ENCODE measurements around the gene KRTAP17-1.
"Not testable (repeated sequence)": the region's sequence is repeated elsewhere in the genome, so short reads cannot be mapped to it uniquely, and the experiment has no call there.

KRTAP17-1 gene

GRCh38 chr17:41301916-41302901 lies 13.3 kb downstream of the KRTAP17-1 start, which contains the start of gene KRTAP29-1:
Gene KRTAP29-1, minus strand, starts transcription at chr17:41302851. Its CDS starts 0 bp downstream, at chr17:41302851.
- no peak within 1 kb of the TSS for H3K9ac ChIP-seq (ENCODE audit: low read depth, low read length)
- H3K9me3 ChIP-seq (ENCODE audit: control insufficient read depth, insufficient read depth, low read length): no peaks in the 10 kb centered on the region
- H3K4me1 ChIP-seq (ENCODE audit: insufficient read depth, low read length): no peaks in the 10 kb centered on the region
- no peaks in the 10 kb centered on the region for H3K36me3 ChIP-seq (ENCODE audit: insufficient read depth, low read length)

DNA sequence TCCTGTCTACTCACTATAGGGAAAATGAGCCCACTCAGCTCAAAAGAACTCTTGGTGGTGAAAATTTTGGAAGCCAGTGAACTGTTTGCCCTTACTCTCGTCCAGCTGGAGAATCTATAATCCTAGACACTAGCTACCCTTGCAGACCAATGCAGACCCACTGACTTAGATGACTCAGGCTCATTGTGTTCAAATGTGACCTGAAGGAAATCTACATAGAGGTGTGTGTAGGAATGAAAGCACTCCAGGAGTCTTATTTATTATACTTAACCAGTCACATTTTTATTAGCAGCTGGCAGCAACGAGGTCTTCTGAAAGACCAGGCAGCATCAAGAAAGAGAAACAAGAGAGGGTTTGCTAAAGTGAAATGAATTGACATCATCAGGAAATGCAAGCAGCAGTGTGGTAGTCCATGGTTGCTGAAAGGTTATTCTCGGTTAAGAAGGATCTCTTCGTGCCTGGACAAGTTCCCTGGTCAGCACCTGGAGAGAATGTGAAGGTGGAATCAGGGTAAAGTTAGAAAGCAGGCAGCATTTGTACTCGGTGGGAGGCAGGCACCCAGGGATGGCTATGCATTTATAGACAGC lies 14.2 kb downstream of the KRTAP17-1 start:
- no peaks in the 10 kb centered on the region for H3K9me3 ChIP-seq (ENCODE audit: control insufficient read depth, insufficient read depth, low read length)

DNA sequence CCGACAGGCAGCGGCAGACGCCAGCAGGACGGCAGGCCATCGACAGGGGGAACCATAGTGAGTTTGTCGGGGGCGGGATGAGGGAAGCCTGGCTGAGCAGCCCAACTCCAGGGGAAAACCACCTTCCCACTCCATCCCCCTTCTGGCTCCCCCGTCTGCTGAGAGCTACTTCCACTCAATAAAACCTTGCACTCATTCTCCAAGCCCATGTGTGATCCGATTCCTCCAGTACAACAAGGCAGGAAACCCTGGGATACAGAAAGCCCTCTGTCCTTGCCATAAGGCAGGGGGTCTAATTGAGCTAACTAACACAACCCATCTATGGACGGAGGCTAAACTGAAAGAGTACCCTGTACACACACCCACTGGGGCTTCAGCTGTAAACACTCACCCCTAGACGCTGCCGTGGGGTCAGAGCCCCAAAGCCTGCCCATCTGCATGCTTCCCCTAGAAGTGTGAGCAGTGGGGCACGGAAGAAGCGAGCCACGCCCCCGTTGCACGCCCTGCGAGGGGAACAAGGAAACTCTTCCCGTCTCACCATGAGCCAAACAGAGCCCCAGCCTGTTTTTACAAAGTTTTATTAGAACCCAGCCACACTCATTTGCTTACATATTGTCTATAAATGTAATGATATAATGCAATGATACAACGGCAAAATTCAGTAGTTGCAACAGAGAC lies 16.9 kb downstream of the KRTAP17-1 start:
- H3K9ac ChIP-seq (ENCODE audit: low read depth, low read length): no peak overlapping the region
- no peaks in the 10 kb centered on the region for H3K36me3 ChIP-seq (ENCODE audit: insufficient read depth, low read length)
- H3K4me1 ChIP-seq (ENCODE audit: insufficient read depth, low read length): no peaks in the 10 kb centered on the region
- H3K9me3 ChIP-seq (ENCODE audit: control insufficient read depth, insufficient read depth, low read length): peaks cover 4% of the 10 kb centered on the region; the same call in 1 of the 2 replicates

More for the DNA sequence above, 14.2 kb downstream of the KRTAP17-1 start:
- H3K4me1 ChIP-seq (ENCODE audit: insufficient read depth, low read length): no peaks in the 10 kb centered on the region
- no peaks in the 10 kb centered on the region for H3K36me3 ChIP-seq (ENCODE audit: insufficient read depth, low read length)
- no peak overlapping the region for H3K9ac ChIP-seq (ENCODE audit: low read depth, low read length)

- H3K36me3 ChIP-seq (ENCODE audit: insufficient read depth, low read length): no peaks in the 10 kb centered on the region
- no peaks in the 10 kb centered on the region for H3K4me1 ChIP-seq (ENCODE audit: insufficient read depth, low read length)
- no peak overlapping the region for H3K9ac ChIP-seq (ENCODE audit: low read depth, low read length)
- peaks cover 4% of the 10 kb centered on the region; the same call in 1 of the 2 replicates for H3K9me3 ChIP-seq (ENCODE audit: control insufficient read depth, insufficient read depth, low read length)
Observed at GRCh38 chr17:41296846-41297245, 18.7 kb downstream of the KRTAP17-1 start.

DNA sequence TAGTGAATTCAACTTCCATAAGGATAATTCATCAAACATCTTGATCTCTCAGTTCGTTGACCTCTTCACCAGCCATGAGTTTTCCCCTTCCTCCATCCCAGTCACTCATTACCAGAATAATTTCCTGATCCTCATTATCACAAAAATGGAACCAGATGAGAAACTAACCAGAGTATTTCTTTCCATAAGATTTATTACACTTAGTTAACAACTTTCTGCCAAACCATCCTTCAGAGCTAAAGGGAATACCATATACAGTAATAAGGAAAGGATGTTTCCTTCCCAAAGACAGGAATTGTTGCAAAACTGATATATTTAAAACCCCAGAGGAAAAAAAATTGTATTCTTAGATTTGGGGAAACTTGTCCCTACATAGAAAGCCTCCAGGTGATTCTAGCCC lies 21.5 kb downstream of the KRTAP17-1 start:
- H3K36me3 ChIP-seq (ENCODE audit: insufficient read depth, low read length): no peaks in the 10 kb centered on the region
- peaks cover 4% of the 10 kb centered on the region; the same call in 1 of the 2 replicates for H3K9me3 ChIP-seq (ENCODE audit: control insufficient read depth, insufficient read depth, low read length)
- H3K4me1 ChIP-seq (ENCODE audit: insufficient read depth, low read length): no peaks in the 10 kb centered on the region

GRCh38 chr17:41287050-41287449 lies 28.5 kb downstream of the KRTAP17-1 start:
- Histone ChIP-seq H3K4me1 (ENCODE audit: insufficient read depth, low read length) (no peaks in the 10 kb centered on the region), H3K9me3 (ENCODE audit: control insufficient read depth, insufficient read depth, low read length) (no peaks in the 10 kb centered on the region), H3K9ac (ENCODE audit: low read depth, low read length) (no peak overlapping the region), H3K36me3 (ENCODE audit: insufficient read depth, low read length) (no peaks in the 10 kb centered on the region)

More for the DNA sequence above, 21.5 kb downstream of the KRTAP17-1 start:
- H3K9ac ChIP-seq (ENCODE audit: low read depth, low read length): no peak overlapping the region

- no peaks in the 10 kb centered on the region for H3K9me3 ChIP-seq (ENCODE audit: control insufficient read depth, insufficient read depth, low read length)
Observed at GRCh38 chr17:41284546-41284945, 31.0 kb downstream of the KRTAP17-1 start.

DNA sequence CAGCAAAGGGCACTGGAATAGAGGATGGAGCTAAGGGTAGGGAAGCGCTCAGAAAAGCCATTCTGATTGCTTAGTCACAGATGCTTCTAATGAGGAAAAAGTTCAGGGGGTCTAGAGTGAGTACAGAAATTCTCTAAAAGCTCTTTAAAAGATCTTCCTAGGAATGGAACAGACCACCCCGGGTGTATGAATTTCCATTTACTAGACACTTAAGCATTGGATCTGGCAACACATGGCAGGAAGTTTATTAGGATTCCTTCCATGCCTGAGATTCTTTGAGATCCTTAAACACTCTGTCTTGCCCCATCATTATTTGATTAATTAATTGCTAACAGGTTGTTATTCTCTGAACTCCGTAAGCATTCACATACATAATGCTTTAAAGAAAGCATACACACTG lies 31.5 kb downstream of the KRTAP17-1 start:
- Histone ChIP-seq H3K9ac (ENCODE audit: low read depth, low read length) (no peak overlapping the region), H3K36me3 (ENCODE audit: insufficient read depth, low read length) (no peaks in the 10 kb centered on the region), H3K4me1 (ENCODE audit: insufficient read depth, low read length) (no peaks in the 10 kb centered on the region), H3K9me3 (ENCODE audit: control insufficient read depth, insufficient read depth, low read length) (no peaks in the 10 kb centered on the region)

More at GRCh38 chr17:41284546-41284945, 31.0 kb downstream of the KRTAP17-1 start:
- Histone ChIP-seq H3K36me3 (ENCODE audit: insufficient read depth, low read length) (no peaks in the 10 kb centered on the region), H3K9ac (ENCODE audit: low read depth, low read length) (no peak overlapping the region), H3K4me1 (ENCODE audit: insufficient read depth, low read length) (no peaks in the 10 kb centered on the region)

DNA sequence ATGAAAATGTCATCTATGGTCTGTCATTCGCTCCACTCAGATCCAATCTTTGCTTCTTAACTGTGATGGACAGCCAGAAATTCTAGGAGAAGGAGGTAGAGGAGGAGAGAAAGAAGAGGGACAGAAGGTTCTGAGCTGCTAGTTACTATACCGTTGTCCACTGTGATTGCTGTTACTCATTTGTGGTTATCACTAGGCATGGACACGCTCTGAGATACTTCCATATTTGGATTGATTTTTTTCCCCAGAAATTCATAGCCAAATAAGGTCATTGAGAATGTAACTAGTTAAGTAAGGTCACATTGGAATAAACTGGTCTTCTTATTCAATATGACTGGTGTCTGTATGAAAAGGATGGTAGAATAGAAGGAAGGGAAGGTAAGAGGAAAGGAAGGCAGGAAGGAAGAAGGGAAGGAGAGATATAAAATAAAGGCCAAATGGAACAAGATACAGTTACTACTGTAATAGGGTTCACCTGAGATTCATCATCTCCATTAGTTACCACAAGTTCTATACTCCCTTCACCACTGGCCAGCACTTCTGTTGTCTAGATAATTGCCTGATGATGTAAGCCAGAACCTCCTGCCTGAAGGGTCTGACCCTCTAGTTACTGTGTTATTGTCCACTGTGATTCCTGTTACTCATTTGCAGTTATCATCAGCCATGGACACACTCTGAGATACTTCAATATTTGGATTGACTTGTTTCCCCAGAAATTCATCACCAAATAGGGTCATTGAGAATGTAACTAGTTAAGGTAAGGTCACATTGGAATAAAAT lies 37.1 kb downstream of the KRTAP17-1 start:
- Histone ChIP-seq H3K36me3 (ENCODE audit: insufficient read depth, low read length) (no peaks in the 10 kb centered on the region), H3K9me3 (ENCODE audit: control insufficient read depth, insufficient read depth, low read length) (no peaks in the 10 kb centered on the region), H3K9ac (ENCODE audit: low read depth, low read length) (no peak overlapping the region), H3K4me1 (ENCODE audit: insufficient read depth, low read length) (no peaks in the 10 kb centered on the region)

DNA sequence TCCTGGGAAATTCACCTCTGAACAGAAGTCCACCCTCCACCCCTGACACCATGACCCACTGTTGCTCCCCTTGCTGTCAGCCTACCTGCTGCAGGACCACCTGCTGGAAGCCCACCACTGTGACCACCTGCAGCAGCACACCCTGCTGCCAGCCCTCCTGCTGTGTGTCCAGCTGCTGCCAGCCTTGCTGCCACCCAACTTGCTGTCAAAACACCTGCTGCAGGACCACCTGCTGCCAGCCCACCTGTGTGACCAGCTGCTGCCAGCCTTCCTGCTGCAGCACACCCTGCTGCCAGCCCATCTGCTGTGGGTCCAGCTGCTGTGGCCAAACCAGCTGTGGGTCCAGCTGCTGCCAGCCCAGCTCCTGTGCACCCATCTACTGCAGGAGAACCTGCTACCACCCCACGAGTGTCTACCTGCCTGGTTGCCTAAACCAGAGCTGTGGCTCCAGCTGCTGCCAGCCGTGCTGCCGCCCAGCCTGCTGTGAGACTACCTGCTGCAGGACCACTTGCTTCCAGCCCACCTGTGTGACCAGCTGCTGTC lies 39.8 kb downstream of the KRTAP17-1 start, which contains the start of gene KRTAP9-7:
TSS of gene KRTAP9-7 (plus strand) at position 51 of the 543 bp plus-strand sequence. CDS start at position 51, 0 bp downstream.
- H3K9me3 ChIP-seq (ENCODE audit: control insufficient read depth, insufficient read depth, low read length); H3K4me1 ChIP-seq (ENCODE audit: insufficient read depth, low read length); H3K9ac ChIP-seq (ENCODE audit: low read depth, low read length); H3K36me3 ChIP-seq (ENCODE audit: insufficient read depth, low read length): not testable (repeated sequence)

GRCh38 chr17:41271858-41272257 lies 43.7 kb downstream of the KRTAP17-1 start:
- no peaks in the 10 kb centered on the region for H3K9me3 ChIP-seq (ENCODE audit: control insufficient read depth, insufficient read depth, low read length)
- H3K9ac ChIP-seq (ENCODE audit: low read depth, low read length): no peak overlapping the region
- no peaks in the 10 kb centered on the region for H3K36me3 ChIP-seq (ENCODE audit: insufficient read depth, low read length)
- no peaks in the 10 kb centered on the region for H3K4me1 ChIP-seq (ENCODE audit: insufficient read depth, low read length)

DNA sequence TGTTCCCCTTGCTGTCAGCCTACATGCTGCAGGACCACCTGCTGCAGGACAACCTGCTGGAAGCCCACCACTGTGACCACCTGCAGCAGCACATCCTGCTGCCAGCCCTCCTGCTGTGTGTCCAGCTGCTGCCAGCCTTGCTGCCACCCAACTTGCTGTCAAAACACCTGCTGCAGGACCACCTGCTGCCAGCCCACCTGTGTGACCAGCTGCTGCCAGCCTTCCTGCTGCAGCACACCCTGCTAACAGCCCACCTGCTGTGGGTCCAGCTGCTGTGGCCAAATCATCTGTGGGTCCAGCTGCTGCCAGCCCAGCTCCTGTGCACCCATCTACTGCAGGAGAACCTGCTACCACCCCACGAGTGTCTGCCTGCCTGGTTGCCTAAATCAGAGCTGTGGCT lies 44.2 kb downstream of the KRTAP17-1 start:
- not testable (repeated sequence) for H3K9ac ChIP-seq (ENCODE audit: low read depth, low read length); H3K36me3 ChIP-seq (ENCODE audit: insufficient read depth, low read length)

DNA sequence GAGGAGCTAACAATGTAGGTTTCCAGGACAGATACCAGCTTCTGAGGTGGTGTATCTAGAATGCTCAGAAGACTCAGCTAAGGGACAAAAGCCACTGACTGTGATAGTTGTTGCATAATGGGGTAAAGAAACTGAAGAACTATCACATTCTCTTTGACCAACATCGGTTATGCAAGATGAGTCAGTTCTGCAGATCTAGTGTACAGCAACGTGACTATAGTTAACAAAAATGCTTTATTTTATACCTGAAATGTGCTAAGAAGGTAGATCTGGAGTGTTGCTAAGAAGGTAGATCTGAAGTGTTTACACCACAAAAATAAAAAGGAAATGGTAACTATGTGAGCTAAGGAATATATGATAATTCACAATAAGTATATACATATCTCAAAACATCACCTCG lies 47.8 kb downstream of the KRTAP17-1 start:
- no peaks in the 10 kb centered on the region for H3K9me3 ChIP-seq (ENCODE audit: control insufficient read depth, insufficient read depth, low read length)
- H3K9ac ChIP-seq (ENCODE audit: low read depth, low read length): no peak overlapping the region
- no peaks in the 10 kb centered on the region for H3K4me1 ChIP-seq (ENCODE audit: insufficient read depth, low read length)
- no peaks in the 10 kb centered on the region for H3K36me3 ChIP-seq (ENCODE audit: insufficient read depth, low read length)

More for the DNA sequence above, 44.2 kb downstream of the KRTAP17-1 start:
- H3K9me3 ChIP-seq (ENCODE audit: control insufficient read depth, insufficient read depth, low read length); H3K4me1 ChIP-seq (ENCODE audit: insufficient read depth, low read length): not testable (repeated sequence)

All from ES-I3 (cell line).